ENCODE data around the gene SCN4A.
"Not testable (repeated sequence)": the region's sequence is repeated elsewhere in the genome, so short reads cannot be mapped to it uniquely, and the experiment has no call there.

Gene SCN4A

GRCh38 chr17:63911041-63911635 is 61.6 kb downstream of the SCN4A start, which contains the start of gene CSHL1:
CSHL1 (minus strand) TSS chr17:63911258; CDS start chr17:63911196, 62 bp downstream.
- H3K4me3 ChIP-seq (ENCODE audit: low read depth, low read length), result no peak within 1 kb of the TSS
- TF ChIP-seq POLR2A (IDR thresholded peaks at IDR 0.05; ENCODE audit: extremely low read depth, insufficient read length) (no peak), MAX (IDR thresholded peaks at IDR 0.05; ENCODE audit: low read depth, low read length) (no peak), CTCF (IDR thresholded peaks at IDR 0.05; ENCODE audit: low read depth, low read length) (no peak), MYC (IDR thresholded peaks at IDR 0.05; ENCODE audit: low read depth, low read length) (no peak)
- DNase-seq (ENCODE audit: low read depth), result no peak

- no peak for DNase-seq (ENCODE audit: low read depth)
- no peak for TF ChIP-seq MYC (IDR thresholded peaks at IDR 0.05; ENCODE audit: low read depth, low read length)
- no peak for TF ChIP-seq MAX (IDR thresholded peaks at IDR 0.05; ENCODE audit: low read depth, low read length)
- TF ChIP-seq CTCF (IDR thresholded peaks at IDR 0.05; ENCODE audit: low read depth, low read length), result no peak
- TF ChIP-seq POLR2A (IDR thresholded peaks at IDR 0.05; ENCODE audit: extremely low read depth, insufficient read length), result no peak
- no peak overlapping the region for H3K4me3 ChIP-seq (ENCODE audit: low read depth, low read length)
Observed at GRCh38 chr17:63910096-63910495, 62.6 kb downstream of the SCN4A start.

- H3K4me3 ChIP-seq (ENCODE audit: low read depth, low read length); DNase-seq (ENCODE audit: low read depth): not testable (repeated sequence)
Observed at GRCh38 chr17:63909586-63909985, 63.1 kb downstream of the SCN4A start.

GRCh38 chr17:63907161-63907778 is 65.4 kb downstream of the SCN4A start:
- DNase-seq (ENCODE audit: low read depth), result peak; percentile 37
- H3K4me3 ChIP-seq (ENCODE audit: low read depth, low read length), result not testable (repeated sequence)
- peak; percentile 11 for TF ChIP-seq CTCF (IDR thresholded peaks at IDR 0.05; ENCODE audit: low read depth, low read length)

- DNase-seq (ENCODE audit: low read depth), result not testable (repeated sequence)
Observed at GRCh38 chr17:63904796-63905195, 67.9 kb downstream of the SCN4A start.

GRCh38 chr17:63903787-63904201 is 68.9 kb downstream of the SCN4A start:
- not testable (repeated sequence) for H3K4me3 ChIP-seq (ENCODE audit: low read depth, low read length); DNase-seq (ENCODE audit: low read depth)

More at GRCh38 chr17:63904796-63905195, 67.9 kb downstream of the SCN4A start:
- not testable (repeated sequence) for H3K4me3 ChIP-seq (ENCODE audit: low read depth, low read length)

GRCh38 chr17:63901971-63902370 is 70.7 kb downstream of the SCN4A start:
- not testable (repeated sequence) for DNase-seq (ENCODE audit: low read depth); H3K4me3 ChIP-seq (ENCODE audit: low read depth, low read length)

GRCh38 chr17:63898899-63899798 is 73.6 kb downstream of the SCN4A start:
- not testable (repeated sequence) for H3K4me3 ChIP-seq (ENCODE audit: low read depth, low read length); DNase-seq (ENCODE audit: low read depth)

- not testable (repeated sequence) for DNase-seq (ENCODE audit: low read depth); H3K4me3 ChIP-seq (ENCODE audit: low read depth, low read length)
Observed at GRCh38 chr17:63896524-63897354, 76.0 kb downstream of the SCN4A start, which contains the start of gene CSH1. CSH1 (minus strand) TSS chr17:63896574; CDS start chr17:63896511, 63 bp downstream.

GRCh38 chr17:63894821-63895220 is 77.9 kb downstream of the SCN4A start:
- not testable (repeated sequence) for H3K4me3 ChIP-seq (ENCODE audit: low read depth, low read length); DNase-seq (ENCODE audit: low read depth)

GRCh38 chr17:63894021-63894420 is 78.7 kb downstream of the SCN4A start:
- not testable (repeated sequence) for H3K4me3 ChIP-seq (ENCODE audit: low read depth, low read length); DNase-seq (ENCODE audit: low read depth)

All from NB4 (cell line).